ENCODE measurements around the gene PPP2R2D. TPM values are rescaled to one million over a fixed set of nuclear protein-coding genes. Genes with fewer than 3 reads are reported as not detected.

Gene PPP2R2D
- total RNA-seq, 1 donor from 2014 or later: 27.4 TPM

GRCh38 chr10:131885391-131886165, 15.2 kb upstream of the PPP2R2D start:
- no peak for DNase-seq (ENCODE audit: low spot score)

DNA sequence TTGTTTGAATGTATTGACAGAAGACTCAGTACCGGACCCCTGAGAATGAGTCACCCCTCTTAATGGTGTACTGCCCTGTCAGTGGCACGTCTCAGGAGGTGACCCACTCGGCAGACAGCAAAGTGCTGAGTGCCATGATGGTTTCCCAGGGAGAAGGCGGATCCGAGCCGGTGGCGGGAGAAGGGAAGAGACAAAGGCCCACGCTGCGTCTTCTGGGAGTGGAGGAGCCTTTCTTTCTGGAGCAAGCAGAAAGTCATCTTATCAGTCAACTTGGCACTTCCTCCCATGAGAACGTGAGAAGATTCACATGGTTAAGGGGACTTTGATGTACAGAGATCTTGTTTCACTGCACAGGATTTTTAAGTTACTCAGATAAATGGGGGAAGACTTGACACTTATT, 14.6 kb upstream of the PPP2R2D start:
- no peak for DNase-seq (ENCODE audit: low spot score)

DNA sequence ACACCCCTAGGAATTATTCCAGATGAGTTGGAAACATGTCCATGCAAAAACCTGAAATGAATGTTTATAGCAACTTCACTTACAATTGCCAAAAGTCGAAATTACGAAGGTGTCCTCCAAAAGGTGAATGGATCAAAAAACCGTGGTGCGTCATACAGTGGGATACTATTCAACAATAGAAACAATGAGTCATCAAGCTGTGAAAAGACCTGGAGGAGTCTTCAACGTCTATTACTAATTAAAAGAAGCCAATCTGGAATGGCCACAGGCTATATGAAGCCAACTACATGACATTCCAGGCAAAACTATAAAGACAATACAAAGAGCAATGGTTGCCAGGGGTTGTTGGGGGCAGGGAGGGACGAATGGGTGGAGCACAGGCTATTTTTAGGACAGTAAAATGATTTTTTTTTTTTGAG, 12.6 kb upstream of the PPP2R2D start:
- no peak for DNase-seq (ENCODE audit: low spot score)

GRCh38 chr10:131889755-131890154, 11.1 kb upstream of the PPP2R2D start:
- no peak for DNase-seq (ENCODE audit: low spot score)

- no peak for DNase-seq (ENCODE audit: low spot score)
Measured at GRCh38 chr10:131890276-131891195, 10.3 kb upstream of the PPP2R2D start.

GRCh38 chr10:131891196-131891928, 9.4 kb upstream of the PPP2R2D start:
- no peak for DNase-seq (ENCODE audit: low spot score)

DNA sequence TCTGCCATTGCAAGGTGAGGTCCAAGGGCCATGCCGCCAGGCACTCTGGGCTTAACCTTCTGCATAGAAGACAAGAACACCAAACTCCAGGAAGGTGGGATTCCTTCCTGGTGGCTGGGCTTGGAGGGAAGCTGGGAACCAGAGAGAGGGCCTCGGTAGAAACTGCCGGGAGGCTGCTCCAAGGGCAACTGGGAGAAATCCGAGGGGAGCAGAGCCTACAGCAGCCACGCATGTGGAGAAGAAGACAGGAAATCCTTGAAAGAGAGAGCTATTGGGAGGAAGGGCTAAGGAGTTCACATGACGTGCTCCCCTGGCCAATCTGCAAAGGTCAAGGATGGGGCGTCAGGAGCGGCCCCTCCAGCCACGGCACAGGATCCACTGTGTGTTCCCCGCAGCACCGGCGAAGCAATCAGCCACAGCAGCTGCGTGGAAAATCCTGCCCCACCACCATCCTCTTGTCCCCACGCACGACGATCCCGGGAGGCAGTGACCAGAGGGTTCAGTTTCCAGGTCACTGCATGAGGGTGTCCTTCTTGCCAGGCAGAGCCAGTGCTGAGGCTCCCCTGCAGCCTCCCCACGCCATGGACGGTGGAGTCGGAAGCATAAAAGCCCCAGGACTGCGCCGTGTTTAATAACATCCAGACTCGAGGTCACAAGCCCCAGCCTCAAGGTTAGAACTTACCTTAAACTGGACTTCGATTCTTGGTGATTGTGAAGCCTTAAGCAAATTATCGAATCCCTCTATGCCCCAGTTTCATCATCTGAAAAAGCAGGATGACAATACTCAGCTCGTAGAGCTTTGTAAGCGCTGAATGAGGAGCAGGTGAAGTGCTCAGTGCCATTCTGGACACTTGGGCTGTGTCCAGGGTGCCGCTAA, 8.6 kb upstream of the PPP2R2D start:
- no peak for DNase-seq (ENCODE audit: low spot score)

DNA sequence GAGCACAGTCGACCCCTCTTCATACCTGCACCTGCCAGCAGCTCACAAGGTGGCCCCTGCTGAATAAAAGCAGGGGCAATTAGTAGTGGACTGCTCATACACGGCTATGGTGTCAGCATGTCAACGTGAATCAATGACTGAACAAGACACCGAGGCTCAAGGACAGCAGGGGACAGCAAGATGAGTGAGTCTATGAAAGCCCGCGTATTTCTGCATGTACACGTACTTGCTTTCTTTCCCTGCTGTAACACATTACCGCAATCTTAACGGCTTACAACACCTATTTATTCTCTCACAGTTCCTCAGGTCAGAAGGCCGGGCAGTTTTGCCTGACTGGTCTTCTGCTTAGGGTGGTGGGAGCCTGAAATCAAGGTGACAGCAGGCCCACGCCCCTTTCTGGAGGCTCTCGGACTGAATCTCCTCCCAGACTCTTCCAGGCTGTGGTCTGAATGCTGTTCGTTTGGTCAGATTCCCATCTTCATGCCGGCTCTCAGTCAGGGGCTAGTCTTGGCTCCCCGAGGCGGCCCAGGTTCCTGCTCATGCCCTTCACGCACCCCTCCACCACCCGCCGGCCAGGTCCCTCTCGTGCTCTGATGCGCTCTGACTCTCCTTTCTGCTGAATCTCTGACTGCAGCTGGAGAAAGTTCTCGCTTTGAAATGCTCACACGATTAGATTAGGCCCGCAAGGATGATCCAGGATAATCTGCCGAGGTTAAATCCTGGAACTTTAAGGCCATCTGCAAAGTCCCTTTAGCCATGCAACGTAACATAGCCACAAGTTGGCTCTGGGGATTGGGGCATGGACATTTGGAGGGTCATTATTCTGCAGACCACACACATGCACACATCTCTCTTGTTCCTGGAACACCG, 7.8 kb upstream of the PPP2R2D start:
- no peak for DNase-seq (ENCODE audit: low spot score)

GRCh38 chr10:131895116-131895515, 5.7 kb upstream of the PPP2R2D start:
- no peak for DNase-seq (ENCODE audit: low spot score)

GRCh38 chr10:131896403-131896802, 4.4 kb upstream of the PPP2R2D start:
- no peak for DNase-seq (ENCODE audit: low spot score)

DNA sequence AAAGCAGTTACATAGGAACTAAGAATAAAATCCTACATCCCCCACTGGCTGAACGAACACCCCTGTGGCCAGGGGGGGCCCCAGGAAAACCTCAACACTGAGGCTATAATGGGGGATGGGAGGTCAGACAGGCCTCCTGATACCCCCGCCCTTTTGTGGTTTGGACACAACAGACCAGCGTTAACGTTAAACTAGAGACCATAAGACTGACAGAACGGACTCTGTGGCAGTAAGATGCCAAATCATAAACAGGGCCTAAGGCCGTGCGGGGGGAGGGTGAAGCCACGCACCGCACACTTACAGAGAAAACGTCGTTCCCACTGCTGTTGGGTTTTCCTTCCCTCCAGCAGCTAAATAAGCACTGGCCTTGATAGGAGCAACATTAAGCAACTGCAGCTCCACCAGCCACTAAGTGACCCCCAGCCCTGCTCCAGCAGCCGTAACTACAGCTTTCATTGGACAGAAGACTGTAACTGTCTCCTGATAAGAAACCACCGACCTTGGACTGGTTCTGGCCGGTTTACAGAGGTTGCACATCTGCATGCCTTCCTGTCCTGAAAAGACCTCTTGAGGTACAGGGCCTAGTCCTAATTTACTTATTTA, 3.4 kb upstream of the PPP2R2D start:
- DNase-seq (ENCODE audit: low spot score): no peak

DNA sequence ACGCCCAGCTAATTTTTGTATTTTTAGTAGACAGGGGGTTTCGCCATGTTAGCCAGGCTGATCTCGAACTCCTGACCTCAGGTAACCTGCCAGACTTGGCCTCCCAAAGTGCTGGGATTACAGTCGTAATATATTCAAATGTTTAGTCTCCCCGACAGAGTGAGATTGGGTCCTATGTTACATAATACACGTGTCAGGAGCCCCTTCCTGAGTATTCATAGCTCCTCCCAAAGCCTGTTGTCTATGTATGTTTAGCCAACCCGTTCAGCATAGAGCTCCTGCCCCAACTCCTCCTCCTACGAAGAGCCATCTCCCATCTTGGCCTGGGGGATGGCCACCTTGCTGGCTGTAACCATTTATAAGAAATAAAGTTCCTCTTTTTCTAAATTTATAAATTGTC, 2.7 kb upstream of the PPP2R2D start:
- DNase-seq (ENCODE audit: low spot score): no peak

GRCh38 chr10:131898713-131899112, 2.1 kb upstream of the PPP2R2D start:
- no peak for DNase-seq (ENCODE audit: low spot score)

DNA sequence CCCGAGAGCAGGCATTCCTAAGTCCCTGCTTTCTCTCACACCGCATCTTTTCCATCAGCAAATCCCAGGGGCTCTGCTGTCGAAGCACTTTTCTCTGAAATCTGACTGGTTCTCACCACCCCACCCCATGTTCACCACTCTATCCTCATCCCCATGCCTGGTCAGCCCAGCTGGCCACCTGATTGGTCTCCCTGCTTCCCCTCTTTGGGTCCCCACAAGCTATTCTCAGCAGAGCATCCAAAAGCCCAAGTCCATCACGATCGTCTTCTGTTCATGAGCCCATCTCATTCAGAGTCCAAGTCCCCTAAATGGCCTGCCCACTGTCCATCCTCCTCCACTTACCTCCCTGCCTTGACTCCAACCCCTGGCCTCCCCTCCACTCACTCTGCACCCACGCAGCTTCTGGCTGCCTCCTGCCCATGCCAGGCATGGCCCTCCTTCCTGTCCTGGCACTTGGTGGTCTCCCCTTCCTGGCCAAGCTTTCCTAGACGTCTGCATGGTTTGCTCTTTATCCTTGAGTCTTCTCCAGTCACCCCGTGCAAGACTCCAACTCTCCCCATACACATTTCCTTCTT, 1.6 kb upstream of the PPP2R2D start:
- DNase-seq (ENCODE audit: low spot score): no peak

DNA sequence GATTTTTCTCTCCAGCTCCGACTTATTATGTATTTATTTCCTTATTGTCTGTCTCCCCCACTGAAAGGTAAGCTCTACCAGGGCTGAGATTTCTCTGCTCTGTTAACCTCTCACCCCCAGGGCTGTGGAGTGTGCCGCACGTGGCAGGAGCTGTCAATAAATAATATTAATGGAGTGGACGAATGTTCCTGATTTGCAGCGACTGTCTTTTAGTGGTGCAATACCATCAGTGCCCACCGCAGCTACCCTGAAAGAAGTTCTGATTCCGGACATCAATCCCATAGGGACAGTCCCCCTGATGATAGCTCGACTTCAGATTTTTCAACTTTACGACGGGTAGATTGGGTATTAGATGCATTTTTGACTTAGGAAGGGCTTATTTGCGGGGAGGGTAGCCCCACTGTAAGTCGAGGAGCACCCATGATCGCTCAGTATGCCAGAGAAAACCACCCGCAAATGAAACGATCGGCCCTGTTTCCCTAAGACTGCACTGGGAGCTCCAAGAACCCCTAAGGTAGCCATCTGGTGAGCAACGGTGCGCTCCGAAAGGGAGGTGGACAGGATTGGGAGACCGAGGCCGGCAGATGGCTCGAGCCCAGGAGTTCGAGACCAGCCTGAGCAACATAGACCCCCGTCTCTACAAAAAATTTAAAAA, 986 bp upstream of the PPP2R2D start:
- no peak for DNase-seq (ENCODE audit: low spot score)

- peak; percentile 94 for DNase-seq (ENCODE audit: low spot score)
Measured at GRCh38 chr10:131901181-131901829, 497 bp downstream of the PPP2R2D start.

DNA sequence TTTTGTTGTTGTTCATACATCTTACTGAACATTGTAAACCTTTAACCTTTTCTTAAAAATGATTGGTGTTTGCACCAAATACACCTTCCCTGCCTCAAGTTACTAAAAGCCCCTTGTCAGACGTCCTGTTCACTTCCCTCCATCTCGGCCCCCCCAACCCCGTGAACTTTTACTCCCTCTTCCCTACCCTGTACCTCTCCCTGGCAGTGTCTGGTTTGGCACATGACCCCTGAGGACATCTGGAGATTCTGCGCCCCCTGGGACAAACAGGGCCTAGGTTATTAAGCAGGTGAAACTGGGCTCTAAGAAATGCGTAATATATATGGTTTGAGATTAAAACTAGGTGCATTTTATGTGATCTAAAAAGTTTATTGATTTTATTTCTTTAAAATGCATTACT, 1.4 kb downstream of the PPP2R2D start:
- peak; percentile 45 for DNase-seq (ENCODE audit: low spot score)

DNA sequence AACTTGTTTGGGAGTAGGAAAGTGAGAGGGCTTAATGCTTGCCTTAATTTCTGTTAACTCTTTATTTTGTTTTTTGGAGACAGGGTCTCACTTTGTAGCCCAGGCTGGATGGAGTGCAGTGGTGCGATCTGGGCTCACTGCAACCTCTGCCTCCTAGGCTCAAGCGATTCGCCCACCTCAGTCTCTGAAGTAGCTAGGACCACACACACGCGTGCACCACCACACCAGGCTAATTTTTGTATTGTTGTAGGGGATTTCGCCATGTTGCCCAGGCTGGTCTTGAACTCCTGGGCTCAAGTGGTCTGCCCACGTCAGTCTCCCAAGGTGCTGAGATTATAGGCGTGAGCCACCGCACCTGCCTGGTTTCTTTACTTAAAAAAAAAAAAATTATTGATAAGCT, 1.9 kb downstream of the PPP2R2D start:
- DNase-seq (ENCODE audit: low spot score): no peak
